Measurements from ENCODE around the gene TRIM38.

The TRIM38 gene

DNA sequence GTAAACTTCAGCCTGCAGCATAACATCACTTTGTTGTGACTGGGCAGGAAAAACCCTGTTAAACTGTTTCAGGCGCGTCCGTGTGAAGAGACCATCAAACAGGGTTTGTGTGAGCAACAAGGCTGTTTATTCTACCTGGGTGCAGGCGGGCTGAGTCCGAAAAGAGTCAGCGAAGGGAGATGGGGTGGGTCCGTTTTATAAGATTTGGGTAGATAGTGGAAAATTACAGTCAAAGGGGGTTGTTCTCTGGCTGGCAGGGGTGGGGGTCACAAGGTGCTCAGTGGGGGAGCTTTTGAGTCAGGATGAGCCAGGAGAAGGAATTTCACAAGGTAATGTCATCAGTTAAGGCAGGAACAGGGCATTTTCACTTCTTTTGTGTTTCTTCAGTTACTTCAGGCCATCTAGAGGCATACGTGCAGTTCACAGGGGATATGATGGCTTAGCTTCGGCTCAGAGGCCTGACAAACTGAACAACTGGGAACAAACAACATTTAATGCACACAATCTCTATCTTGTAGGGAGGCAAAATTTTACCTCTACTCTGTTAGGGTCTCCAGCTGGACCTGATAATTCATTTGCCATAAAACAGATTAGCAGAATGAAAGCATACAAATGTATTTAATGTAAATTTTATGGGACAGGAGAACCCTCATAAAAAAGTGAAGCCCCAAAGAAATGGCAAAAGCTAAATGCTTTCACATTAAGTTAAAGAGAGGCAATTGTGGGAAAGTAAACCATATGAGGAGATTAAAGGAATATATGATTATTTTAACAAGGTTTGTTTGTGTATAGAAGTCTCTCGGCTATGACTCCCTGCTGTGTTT lies 66.4 kb downstream of the TRIM38 start (continued):
- TF ChIP-seq, protein P1, sequence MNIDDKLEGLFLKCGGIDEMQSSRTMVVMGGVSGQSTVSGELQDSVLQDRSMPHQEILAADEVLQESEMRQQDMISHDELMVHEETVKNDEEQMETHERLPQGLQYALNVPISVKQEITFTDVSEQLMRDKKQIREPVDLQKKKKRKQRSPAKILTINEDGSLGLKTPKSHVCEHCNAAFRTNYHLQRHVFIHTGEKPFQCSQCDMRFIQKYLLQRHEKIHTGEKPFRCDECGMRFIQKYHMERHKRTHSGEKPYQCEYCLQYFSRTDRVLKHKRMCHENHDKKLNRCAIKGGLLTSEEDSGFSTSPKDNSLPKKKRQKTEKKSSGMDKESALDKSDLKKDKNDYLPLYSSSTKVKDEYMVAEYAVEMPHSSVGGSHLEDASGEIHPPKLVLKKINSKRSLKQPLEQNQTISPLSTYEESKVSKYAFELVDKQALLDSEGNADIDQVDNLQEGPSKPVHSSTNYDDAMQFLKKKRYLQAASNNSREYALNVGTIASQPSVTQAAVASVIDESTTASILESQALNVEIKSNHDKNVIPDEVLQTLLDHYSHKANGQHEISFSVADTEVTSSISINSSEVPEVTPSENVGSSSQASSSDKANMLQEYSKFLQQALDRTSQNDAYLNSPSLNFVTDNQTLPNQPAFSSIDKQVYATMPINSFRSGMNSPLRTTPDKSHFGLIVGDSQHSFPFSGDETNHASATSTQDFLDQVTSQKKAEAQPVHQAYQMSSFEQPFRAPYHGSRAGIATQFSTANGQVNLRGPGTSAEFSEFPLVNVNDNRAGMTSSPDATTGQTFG (tag by site-specific recombination; IDR thresholded peaks at IDR 0.05; ENCODE audit: borderline replicate concordance): no peak
- TF ChIP-seq ZNF114 (tag by site-specific recombination; IDR thresholded peaks at IDR 0.05) (no peak), ZNF292 (tag by site-specific recombination; IDR thresholded peaks at IDR 0.05; ENCODE audit: borderline replicate concordance, low read depth) (no peak), GFI1B (tag by site-specific recombination; IDR thresholded peaks at IDR 0.05) (no peak), TCF7L2 (IDR thresholded peaks at IDR 0.05; ENCODE audit: borderline replicate concordance, low read depth, low read length) (peak; percentile 94), ZFP37 (tag by site-specific recombination; IDR thresholded peaks at IDR 0.05) (no peak), ZNF623 (tag by site-specific recombination; IDR thresholded peaks at IDR 0.05) (no peak), ZBTB48 (tag by site-specific recombination; IDR thresholded peaks at IDR 0.05) (no peak), ZNF391 (tag by site-specific recombination; IDR thresholded peaks at IDR 0.05; ENCODE audit: borderline replicate concordance, low read depth) (no peak; the same call in 1 of the 2 replicates), ZNF221 (tag by site-specific recombination; IDR thresholded peaks at IDR 0.05; ENCODE audit: borderline replicate concordance) (no peak), ZFP69B (tag by site-specific recombination; IDR thresholded peaks at IDR 0.05) (no peak), ZSCAN30 (tag by site-specific recombination; IDR thresholded peaks at IDR 0.05) (peak; percentile 67), EGR2 (tag by site-specific recombination; IDR thresholded peaks at IDR 0.05; ENCODE audit: low read depth) (no peak), ZNF514 (tag by site-specific recombination; IDR thresholded peaks at IDR 0.05) (no peak), ZNF366 (tag by site-specific recombination; conservative IDR thresholded peaks at IDR 0.05) (no peak)
- TF ChIP-seq, protein P2, sequence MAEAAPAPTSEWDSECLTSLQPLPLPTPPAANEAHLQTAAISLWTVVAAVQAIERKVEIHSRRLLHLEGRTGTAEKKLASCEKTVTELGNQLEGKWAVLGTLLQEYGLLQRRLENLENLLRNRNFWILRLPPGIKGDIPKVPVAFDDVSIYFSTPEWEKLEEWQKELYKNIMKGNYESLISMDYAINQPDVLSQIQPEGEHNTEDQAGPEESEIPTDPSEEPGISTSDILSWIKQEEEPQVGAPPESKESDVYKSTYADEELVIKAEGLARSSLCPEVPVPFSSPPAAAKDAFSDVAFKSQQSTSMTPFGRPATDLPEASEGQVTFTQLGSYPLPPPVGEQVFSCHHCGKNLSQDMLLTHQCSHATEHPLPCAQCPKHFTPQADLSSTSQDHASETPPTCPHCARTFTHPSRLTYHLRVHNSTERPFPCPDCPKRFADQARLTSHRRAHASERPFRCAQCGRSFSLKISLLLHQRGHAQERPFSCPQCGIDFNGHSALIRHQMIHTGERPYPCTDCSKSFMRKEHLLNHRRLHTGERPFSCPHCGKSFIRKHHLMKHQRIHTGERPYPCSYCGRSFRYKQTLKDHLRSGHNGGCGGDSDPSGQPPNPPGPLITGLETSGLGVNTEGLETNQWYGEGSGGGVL (tag by site-specific recombination; IDR thresholded peaks at IDR 0.05): no peak
- TF ChIP-seq, protein P3, sequence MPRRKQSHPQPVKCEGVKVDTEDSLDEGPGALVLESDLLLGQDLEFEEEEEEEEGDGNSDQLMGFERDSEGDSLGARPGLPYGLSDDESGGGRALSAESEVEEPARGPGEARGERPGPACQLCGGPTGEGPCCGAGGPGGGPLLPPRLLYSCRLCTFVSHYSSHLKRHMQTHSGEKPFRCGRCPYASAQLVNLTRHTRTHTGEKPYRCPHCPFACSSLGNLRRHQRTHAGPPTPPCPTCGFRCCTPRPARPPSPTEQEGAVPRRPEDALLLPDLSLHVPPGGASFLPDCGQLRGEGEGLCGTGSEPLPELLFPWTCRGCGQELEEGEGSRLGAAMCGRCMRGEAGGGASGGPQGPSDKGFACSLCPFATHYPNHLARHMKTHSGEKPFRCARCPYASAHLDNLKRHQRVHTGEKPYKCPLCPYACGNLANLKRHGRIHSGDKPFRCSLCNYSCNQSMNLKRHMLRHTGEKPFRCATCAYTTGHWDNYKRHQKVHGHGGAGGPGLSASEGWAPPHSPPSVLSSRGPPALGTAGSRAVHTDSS (tag by site-specific recombination; IDR thresholded peaks at IDR 0.05): no peak
- TF ChIP-seq, protein P4, sequence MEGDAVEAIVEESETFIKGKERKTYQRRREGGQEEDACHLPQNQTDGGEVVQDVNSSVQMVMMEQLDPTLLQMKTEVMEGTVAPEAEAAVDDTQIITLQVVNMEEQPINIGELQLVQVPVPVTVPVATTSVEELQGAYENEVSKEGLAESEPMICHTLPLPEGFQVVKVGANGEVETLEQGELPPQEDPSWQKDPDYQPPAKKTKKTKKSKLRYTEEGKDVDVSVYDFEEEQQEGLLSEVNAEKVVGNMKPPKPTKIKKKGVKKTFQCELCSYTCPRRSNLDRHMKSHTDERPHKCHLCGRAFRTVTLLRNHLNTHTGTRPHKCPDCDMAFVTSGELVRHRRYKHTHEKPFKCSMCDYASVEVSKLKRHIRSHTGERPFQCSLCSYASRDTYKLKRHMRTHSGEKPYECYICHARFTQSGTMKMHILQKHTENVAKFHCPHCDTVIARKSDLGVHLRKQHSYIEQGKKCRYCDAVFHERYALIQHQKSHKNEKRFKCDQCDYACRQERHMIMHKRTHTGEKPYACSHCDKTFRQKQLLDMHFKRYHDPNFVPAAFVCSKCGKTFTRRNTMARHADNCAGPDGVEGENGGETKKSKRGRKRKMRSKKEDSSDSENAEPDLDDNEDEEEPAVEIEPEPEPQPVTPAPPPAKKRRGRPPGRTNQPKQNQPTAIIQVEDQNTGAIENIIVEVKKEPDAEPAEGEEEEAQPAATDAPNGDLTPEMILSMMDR (tag by site-specific recombination; IDR thresholded peaks at IDR 0.05): no peak
- TF ChIP-seq, protein P5, sequence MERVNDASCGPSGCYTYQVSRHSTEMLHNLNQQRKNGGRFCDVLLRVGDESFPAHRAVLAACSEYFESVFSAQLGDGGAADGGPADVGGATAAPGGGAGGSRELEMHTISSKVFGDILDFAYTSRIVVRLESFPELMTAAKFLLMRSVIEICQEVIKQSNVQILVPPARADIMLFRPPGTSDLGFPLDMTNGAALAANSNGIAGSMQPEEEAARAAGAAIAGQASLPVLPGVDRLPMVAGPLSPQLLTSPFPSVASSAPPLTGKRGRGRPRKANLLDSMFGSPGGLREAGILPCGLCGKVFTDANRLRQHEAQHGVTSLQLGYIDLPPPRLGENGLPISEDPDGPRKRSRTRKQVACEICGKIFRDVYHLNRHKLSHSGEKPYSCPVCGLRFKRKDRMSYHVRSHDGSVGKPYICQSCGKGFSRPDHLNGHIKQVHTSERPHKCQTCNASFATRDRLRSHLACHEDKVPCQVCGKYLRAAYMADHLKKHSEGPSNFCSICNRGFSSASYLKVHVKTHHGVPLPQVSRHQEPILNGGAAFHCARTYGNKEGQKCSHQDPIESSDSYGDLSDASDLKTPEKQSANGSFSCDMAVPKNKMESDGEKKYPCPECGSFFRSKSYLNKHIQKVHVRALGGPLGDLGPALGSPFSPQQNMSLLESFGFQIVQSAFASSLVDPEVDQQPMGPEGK (tag by site-specific recombination; IDR thresholded peaks at IDR 0.05): peak; percentile 53
- TF ChIP-seq, protein P6, sequence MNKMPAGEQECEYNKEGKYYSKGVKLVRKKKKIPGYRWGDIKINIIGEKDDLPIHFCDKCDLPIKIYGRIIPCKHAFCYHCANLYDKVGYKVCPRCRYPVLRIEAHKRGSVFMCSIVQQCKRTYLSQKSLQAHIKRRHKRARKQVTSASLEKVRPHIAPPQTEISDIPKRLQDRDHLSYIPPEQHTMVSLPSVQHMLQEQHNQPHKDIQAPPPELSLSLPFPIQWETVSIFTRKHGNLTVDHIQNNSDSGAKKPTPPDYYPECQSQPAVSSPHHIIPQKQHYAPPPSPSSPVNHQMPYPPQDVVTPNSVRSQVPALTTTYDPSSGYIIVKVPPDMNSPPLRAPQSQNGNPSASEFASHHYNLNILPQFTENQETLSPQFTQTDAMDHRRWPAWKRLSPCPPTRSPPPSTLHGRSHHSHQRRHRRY (tag by site-specific recombination; IDR thresholded peaks at IDR 0.05): no peak
- TF ChIP-seq, protein P7, sequence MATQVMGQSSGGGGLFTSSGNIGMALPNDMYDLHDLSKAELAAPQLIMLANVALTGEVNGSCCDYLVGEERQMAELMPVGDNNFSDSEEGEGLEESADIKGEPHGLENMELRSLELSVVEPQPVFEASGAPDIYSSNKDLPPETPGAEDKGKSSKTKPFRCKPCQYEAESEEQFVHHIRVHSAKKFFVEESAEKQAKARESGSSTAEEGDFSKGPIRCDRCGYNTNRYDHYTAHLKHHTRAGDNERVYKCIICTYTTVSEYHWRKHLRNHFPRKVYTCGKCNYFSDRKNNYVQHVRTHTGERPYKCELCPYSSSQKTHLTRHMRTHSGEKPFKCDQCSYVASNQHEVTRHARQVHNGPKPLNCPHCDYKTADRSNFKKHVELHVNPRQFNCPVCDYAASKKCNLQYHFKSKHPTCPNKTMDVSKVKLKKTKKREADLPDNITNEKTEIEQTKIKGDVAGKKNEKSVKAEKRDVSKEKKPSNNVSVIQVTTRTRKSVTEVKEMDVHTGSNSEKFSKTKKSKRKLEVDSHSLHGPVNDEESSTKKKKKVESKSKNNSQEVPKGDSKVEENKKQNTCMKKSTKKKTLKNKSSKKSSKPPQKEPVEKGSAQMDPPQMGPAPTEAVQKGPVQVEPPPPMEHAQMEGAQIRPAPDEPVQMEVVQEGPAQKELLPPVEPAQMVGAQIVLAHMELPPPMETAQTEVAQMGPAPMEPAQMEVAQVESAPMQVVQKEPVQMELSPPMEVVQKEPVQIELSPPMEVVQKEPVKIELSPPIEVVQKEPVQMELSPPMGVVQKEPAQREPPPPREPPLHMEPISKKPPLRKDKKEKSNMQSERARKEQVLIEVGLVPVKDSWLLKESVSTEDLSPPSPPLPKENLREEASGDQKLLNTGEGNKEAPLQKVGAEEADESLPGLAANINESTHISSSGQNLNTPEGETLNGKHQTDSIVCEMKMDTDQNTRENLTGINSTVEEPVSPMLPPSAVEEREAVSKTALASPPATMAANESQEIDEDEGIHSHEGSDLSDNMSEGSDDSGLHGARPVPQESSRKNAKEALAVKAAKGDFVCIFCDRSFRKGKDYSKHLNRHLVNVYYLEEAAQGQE (tag by site-specific recombination; IDR thresholded peaks at IDR 0.05): no peak
- TF ChIP-seq, protein P8, sequence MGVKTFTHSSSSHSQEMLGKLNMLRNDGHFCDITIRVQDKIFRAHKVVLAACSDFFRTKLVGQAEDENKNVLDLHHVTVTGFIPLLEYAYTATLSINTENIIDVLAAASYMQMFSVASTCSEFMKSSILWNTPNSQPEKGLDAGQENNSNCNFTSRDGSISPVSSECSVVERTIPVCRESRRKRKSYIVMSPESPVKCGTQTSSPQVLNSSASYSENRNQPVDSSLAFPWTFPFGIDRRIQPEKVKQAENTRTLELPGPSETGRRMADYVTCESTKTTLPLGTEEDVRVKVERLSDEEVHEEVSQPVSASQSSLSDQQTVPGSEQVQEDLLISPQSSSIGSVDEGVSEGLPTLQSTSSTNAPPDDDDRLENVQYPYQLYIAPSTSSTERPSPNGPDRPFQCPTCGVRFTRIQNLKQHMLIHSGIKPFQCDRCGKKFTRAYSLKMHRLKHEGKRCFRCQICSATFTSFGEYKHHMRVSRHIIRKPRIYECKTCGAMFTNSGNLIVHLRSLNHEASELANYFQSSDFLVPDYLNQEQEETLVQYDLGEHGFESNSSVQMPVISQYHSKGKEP (tag by site-specific recombination; IDR thresholded peaks at IDR 0.05): peak; percentile 75
